OCI-LY7 (cell line): ENCODE measurements around the gene FYN. TPM values are rescaled to one million over a fixed set of nuclear protein-coding genes. Genes with fewer than 3 reads are reported as not detected.

Experiments
- BruUV-seq: library from RNA; stranded (reverse); fragments of 400-500 nt; replicated peaks from 2 replicates; lab custom pipeline; 2021; lab: Mats Ljungman, UMichigan
- CTCF ChIA-PET: fragments of 300-600 bp; sonication (Branson Sonifier 250); formaldehyde crosslinking; loops from one replicate; lab custom pipeline; 2022; ENCODE audit warnings: antibody characterized with exemption; ENCODE audit not compliant: unreplicated experiment; lab: Charles Lee
- POLR2A ChIA-PET: fragments of 300-600 bp; sonication (Branson Sonifier 250); formaldehyde crosslinking; loops from one replicate; lab custom pipeline; 2022; ENCODE audit warnings: antibody characterized with exemption; lab: Charles Lee
- DNase-seq: peaks from one replicate; pipeline ENCODE4 v3.0.0-alpha.2; 2015; ENCODE audit warnings: low spot score
- H2AFZ ChIP-seq: fragments of 200-600 bp; sonication (generic), shearing (Covaris generic); 2 replicates; pipeline ENCODE4 v1.6.1; 2014; ENCODE audit warnings: mild to moderate bottlenecking, antibody characterized with exemption, low read length, moderate library complexity
- H3K27ac ChIP-seq: fragments of 200-600 bp; sonication (generic); 2 replicates; pipeline ENCODE4 v1.5.1; 2014; ENCODE audit warnings: mixed run types, low read depth, mild to moderate bottlenecking, moderate library complexity, low read length, inconsistent platforms; ENCODE audit not compliant: poor library complexity, severe bottlenecking
- H3K36me3 ChIP-seq: fragments of 200-600 bp; sonication (generic); 2 replicates; pipeline ENCODE4 v1.6.1; 2014; ENCODE audit warnings: mild to moderate bottlenecking, antibody characterized with exemption, low read length, moderate library complexity, mixed read lengths; ENCODE audit not compliant: insufficient read depth
- H3K4me1 ChIP-seq: fragments of 200-600 bp; sonication (generic); 2 replicates; pipeline ENCODE4 v1.5.1; 2014; ENCODE audit warnings: mild to moderate bottlenecking, low read length; ENCODE audit not compliant: insufficient read depth, poor library complexity, severe bottlenecking
- H3K4me2 ChIP-seq: fragments of 200-600 bp; sonication (generic); 2 replicates; pipeline ENCODE4 v1.6.1; 2014; ENCODE audit warnings: mild to moderate bottlenecking, low read length
- H3K4me3 ChIP-seq: fragments of 200-600 bp; sonication (generic); 2 replicates; pipeline ENCODE4 v1.5.1; 2014; ENCODE audit warnings: mild to moderate bottlenecking, low read depth, low read length; ENCODE audit not compliant: poor library complexity, severe bottlenecking
- H3K79me2 ChIP-seq: fragments of 200-600 bp; sonication (generic); 2 replicates; pipeline ENCODE4 v1.6.1; 2016; ENCODE audit warnings: low read depth, mild to moderate bottlenecking, low read length, moderate library complexity, mixed read lengths; ENCODE audit not compliant: insufficient read depth
- H3K9me2 ChIP-seq: fragments of 200-600 bp; sonication (generic); 2 replicates; pipeline ENCODE4 v1.6.1; 2016; ENCODE audit warnings: mild to moderate bottlenecking, low read length, mixed read lengths; ENCODE audit not compliant: insufficient read depth
- H3K9me3 ChIP-seq: fragments of 200-600 bp; sonication (generic); 2 replicates; pipeline ENCODE4 v1.6.1; 2014; ENCODE audit warnings: mild to moderate bottlenecking, mixed run types, low read length, mixed read lengths
- H4K20me1 ChIP-seq: fragments of 200-600 bp; sonication (generic); 2 replicates; pipeline ENCODE4 v1.6.1; 2014; ENCODE audit warnings: mild to moderate bottlenecking, antibody characterized with exemption, low read length, moderate library complexity, mixed read lengths; ENCODE audit not compliant: insufficient read depth
- EZH2phosphoT487 ChIP-seq: fragments of 200-600 bp; sonication (generic); IDR thresholded peaks from 2 replicates; pipeline ENCODE4 v1.6.1; 2018; ENCODE audit warnings: low read depth, borderline replicate concordance, mild to moderate bottlenecking, mixed run types, antibody characterized with exemption, low read length, moderate library complexity, mixed read lengths
- intact Hi-C: fragments of 100-400 bp; cut with micrococcal nuclease; formaldehyde crosslinking; loops from one replicate; pipeline ENCODE4 v1.10.0; 2022; ENCODE audit not compliant: unreplicated experiment
- total RNA-seq, 2 experiments: library from RNA; depleted of rRNA in 1 of 2; stranded (reverse); fragments of >200 nt in 1 of 2; shearing (Covaris generic) in 1 of 2; gene quantifications; 2 replicates each; pipeline ENCODE4 v1.2.3, GENCODE V29; 2014 to 2022
- TF ChIP-seq, protein P1 (sequence below): fragments of 200-600 bp; sonication (generic); conservative IDR thresholded peaks from 2 replicates; pipeline ENCODE4 v1.5.1; 2014; ENCODE audit warnings: mild to moderate bottlenecking, antibody characterized with exemption, low read length, moderate library complexity, mixed read lengths

Gene FYN
- total RNA-seq, 2 experiments from 2014 or later = 57.3 to 92.9 TPM

DNA sequence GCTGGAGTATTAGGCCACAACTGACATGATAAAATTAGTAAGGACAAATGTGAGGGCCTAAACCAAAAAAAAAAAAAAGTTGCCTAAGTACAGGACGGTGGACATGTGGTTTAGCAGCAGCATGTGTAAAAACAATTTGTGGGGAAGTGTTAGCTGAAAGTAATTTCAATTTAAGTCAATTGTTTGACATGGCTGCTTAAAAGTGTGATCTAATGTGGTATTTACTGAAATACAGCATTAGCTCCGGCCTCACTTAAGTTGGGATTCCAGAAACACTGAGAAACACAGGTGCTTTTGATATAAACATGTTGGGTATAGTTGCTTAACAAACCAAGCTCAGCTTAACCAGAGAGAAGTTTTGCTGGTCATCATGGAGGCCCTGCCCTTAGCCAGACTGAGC, 119.7 kb downstream of the FYN start:
- intact Hi-C loops = no loop called here
- Histone ChIP-seq H3K4me1 (peaks cover 69% of the 10 kb centered on the region), H3K9me2 (no peaks in the 10 kb centered on the region), H3K36me3 (no peaks in the 10 kb centered on the region; the same call in 1 of the 2 replicates), H3K9me3 (no peaks in the 10 kb centered on the region), H4K20me1 (no peaks in the 10 kb centered on the region), H3K79me2 (0 out of 2 replicates have a peak, but pooled peaks cover 7% of the 10 kb centered on the region), H3K27ac (no peak overlapping the region), H3K4me3 (no peak overlapping the region), H2AFZ (no peak overlapping the region), H3K4me2 (no peak overlapping the region)
- TF ChIP-seq, protein P1, sequence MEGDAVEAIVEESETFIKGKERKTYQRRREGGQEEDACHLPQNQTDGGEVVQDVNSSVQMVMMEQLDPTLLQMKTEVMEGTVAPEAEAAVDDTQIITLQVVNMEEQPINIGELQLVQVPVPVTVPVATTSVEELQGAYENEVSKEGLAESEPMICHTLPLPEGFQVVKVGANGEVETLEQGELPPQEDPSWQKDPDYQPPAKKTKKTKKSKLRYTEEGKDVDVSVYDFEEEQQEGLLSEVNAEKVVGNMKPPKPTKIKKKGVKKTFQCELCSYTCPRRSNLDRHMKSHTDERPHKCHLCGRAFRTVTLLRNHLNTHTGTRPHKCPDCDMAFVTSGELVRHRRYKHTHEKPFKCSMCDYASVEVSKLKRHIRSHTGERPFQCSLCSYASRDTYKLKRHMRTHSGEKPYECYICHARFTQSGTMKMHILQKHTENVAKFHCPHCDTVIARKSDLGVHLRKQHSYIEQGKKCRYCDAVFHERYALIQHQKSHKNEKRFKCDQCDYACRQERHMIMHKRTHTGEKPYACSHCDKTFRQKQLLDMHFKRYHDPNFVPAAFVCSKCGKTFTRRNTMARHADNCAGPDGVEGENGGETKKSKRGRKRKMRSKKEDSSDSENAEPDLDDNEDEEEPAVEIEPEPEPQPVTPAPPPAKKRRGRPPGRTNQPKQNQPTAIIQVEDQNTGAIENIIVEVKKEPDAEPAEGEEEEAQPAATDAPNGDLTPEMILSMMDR = no peak
- no peak for TF ChIP-seq EZH2phosphoT487
- no TSS peak for BruUV-seq
- CTCF ChIA-PET = interaction anchor here (1.3 kb wide), 1 partner anchor 9 kb away, joined by 3 read pairs; no protein-coding TSS in a partner anchor
- POLR2A ChIA-PET = interaction anchor here (0.7 to 3.3 kb wide), 3 partner anchors 10 to 368 kb away, joined by 3 to 42 read pairs (median 3); no protein-coding TSS in a partner anchor
- DNase-seq = no peak

DNA sequence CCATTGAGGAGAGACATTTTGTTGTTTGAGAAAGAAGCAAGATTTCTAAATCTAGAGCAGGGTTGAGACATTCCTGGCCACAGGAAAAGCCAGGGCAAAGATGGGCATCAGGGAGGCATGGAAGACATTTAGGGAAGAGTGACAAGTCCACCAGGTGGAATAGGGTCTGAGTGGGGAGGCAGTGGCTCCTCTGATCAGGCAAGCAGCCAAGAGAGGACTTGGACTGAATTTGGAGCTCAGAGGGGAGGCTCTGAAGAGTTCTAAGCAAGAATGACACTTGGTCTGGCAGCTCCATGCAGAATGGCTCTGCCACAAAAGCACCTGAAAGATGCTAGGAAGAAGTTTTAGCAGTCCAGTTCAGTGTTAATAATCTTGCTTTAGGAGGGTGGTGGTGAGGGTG, 120.8 kb downstream of the FYN start:
- TF ChIP-seq, protein P1 = no peak
- no peak for TF ChIP-seq EZH2phosphoT487
- Histone ChIP-seq H3K4me2 (no peak overlapping the region), H3K9me2 (no peaks in the 10 kb centered on the region), H3K4me3 (no peak overlapping the region), H3K9me3 (no peaks in the 10 kb centered on the region), H3K79me2 (0 out of 2 replicates have a peak, but pooled peaks cover 7% of the 10 kb centered on the region), H3K27ac (no peak overlapping the region), H4K20me1 (no peaks in the 10 kb centered on the region), H3K36me3 (no peaks in the 10 kb centered on the region; the same call in 1 of the 2 replicates), H2AFZ (no peak overlapping the region), H3K4me1 (peaks cover 67% of the 10 kb centered on the region)
- CTCF ChIA-PET = interaction anchor here (0.8 to 1.3 kb wide), 2 partner anchors 9 to 11 kb away, joined by 3 read pairs; no protein-coding TSS in a partner anchor
- POLR2A ChIA-PET = interaction anchor here (1.0 to 3.3 kb wide), 4 partner anchors 9 to 32 kb away, joined by 3 to 42 read pairs (median 3); no protein-coding TSS in a partner anchor
- intact Hi-C loops = no loop called here
- BruUV-seq = no TSS peak
- no peak for DNase-seq
